ENCODE measurements around the gene CD109.

The CD109 gene

GRCh38 chr6:73768558-73768957 is 72.6 kb downstream of the CD109 start:
- no peak overlapping the region for H3K4me3 ChIP-seq (ENCODE audit: low read length)
- no peaks in the 10 kb centered on the region for H3K4me1 ChIP-seq (ENCODE audit: insufficient read depth, low read length)
- H3K36me3 ChIP-seq (ENCODE audit: insufficient read depth, low read depth, low read length) = no peaks in the 10 kb centered on the region
- H3K27ac ChIP-seq (ENCODE audit: low read length) = no peak overlapping the region
- no peaks in the 10 kb centered on the region for H3K27me3 ChIP-seq (ENCODE audit: insufficient read depth, low read length)
- no peak overlapping the region for H3K9ac ChIP-seq (ENCODE audit: low read depth, low read length)
- no peaks in the 10 kb centered on the region for H3K9me3 ChIP-seq (ENCODE audit: insufficient read depth, low read depth, low read length)

DNA sequence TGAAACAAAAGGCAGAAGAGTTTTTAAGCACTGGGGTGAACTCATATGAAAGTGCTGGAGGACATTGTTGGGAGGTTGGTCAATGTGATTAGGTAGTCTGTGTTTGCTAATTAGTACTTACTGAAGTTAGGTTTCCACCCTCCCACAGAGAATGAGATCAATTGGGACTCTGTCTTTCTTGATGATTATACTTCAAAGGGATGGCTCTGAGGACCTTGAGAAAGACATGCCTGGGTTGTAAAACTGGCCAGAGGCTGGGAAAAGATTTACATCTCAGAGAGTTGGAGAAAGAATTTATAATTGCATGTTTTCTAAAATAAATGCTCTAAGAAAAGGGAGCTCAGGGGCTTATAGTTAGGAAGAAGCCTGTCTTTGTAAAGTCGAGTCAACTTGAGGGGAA is 74.0 kb downstream of the CD109 start:
- no peak overlapping the region for H3K9ac ChIP-seq (ENCODE audit: low read depth, low read length)
- H3K9me3 ChIP-seq (ENCODE audit: insufficient read depth, low read depth, low read length) = no peaks in the 10 kb centered on the region
- H3K36me3 ChIP-seq (ENCODE audit: insufficient read depth, low read depth, low read length) = no peaks in the 10 kb centered on the region
- no peaks in the 10 kb centered on the region for H3K27me3 ChIP-seq (ENCODE audit: insufficient read depth, low read length)
- no peak overlapping the region for H3K27ac ChIP-seq (ENCODE audit: low read length)
- H3K4me1 ChIP-seq (ENCODE audit: insufficient read depth, low read length) = no peaks in the 10 kb centered on the region
- no peak overlapping the region for H3K4me3 ChIP-seq (ENCODE audit: low read length)

DNA sequence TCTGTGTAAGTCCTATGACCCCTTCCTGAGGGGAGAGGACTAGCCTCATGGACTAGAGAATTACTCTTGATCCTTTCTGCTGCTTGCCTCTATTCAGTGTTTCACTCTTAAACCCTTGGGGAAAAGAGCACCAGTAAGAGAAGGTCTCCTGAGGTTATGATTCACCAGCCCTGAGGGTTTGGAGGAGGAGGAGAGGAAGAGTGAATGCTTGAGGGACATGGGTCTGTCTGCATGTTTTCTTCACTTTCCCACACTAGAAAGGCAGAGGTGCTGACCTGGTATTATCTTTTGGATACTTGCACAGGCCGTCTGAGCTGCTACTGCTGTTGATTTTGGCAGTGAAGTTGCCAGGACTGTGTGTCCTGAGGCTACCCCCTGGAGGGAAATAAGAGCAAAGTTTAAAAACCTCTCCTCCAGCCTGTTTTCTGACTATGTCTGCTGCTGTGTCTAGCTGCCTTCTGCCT is 78.3 kb downstream of the CD109 start:
- H3K4me3 ChIP-seq (ENCODE audit: low read length) = no peak overlapping the region

GRCh38 chr6:73779943-73780342 is 83.9 kb downstream of the CD109 start:
- Histone ChIP-seq H3K4me1 (ENCODE audit: insufficient read depth, low read length) (no peaks in the 10 kb centered on the region), H3K9me3 (ENCODE audit: insufficient read depth, low read depth, low read length) (no peaks in the 10 kb centered on the region), H3K4me3 (ENCODE audit: low read length) (no peak overlapping the region), H3K27ac (ENCODE audit: low read length) (no peak overlapping the region), H3K9ac (ENCODE audit: low read depth, low read length) (no peak overlapping the region), H3K27me3 (ENCODE audit: insufficient read depth, low read length) (no peaks in the 10 kb centered on the region), H3K36me3 (ENCODE audit: insufficient read depth, low read depth, low read length) (no peaks in the 10 kb centered on the region)

More for the DNA sequence above, 78.3 kb downstream of the CD109 start:
- no peaks in the 10 kb centered on the region for H3K9me3 ChIP-seq (ENCODE audit: insufficient read depth, low read depth, low read length)
- no peak overlapping the region for H3K9ac ChIP-seq (ENCODE audit: low read depth, low read length)
- no peaks in the 10 kb centered on the region for H3K36me3 ChIP-seq (ENCODE audit: insufficient read depth, low read depth, low read length)
- H3K27me3 ChIP-seq (ENCODE audit: insufficient read depth, low read length) = no peaks in the 10 kb centered on the region
- H3K27ac ChIP-seq (ENCODE audit: low read length) = no peak overlapping the region
- no peaks in the 10 kb centered on the region for H3K4me1 ChIP-seq (ENCODE audit: insufficient read depth, low read length)

GRCh38 chr6:73782911-73783310 is 86.9 kb downstream of the CD109 start:
- Histone ChIP-seq H3K4me3 (ENCODE audit: low read length) (no peak overlapping the region), H3K9me3 (ENCODE audit: insufficient read depth, low read depth, low read length) (no peaks in the 10 kb centered on the region), H3K4me1 (ENCODE audit: insufficient read depth, low read length) (peaks cover 3% of the 10 kb centered on the region; the same call in 1 of the 2 replicates), H3K9ac (ENCODE audit: low read depth, low read length) (no peak overlapping the region), H3K27ac (ENCODE audit: low read length) (no peak overlapping the region), H3K36me3 (ENCODE audit: insufficient read depth, low read depth, low read length) (no peaks in the 10 kb centered on the region), H3K27me3 (ENCODE audit: insufficient read depth, low read length) (no peaks in the 10 kb centered on the region)

GRCh38 chr6:73784726-73785505 is 88.9 kb downstream of the CD109 start:
- no peak overlapping the region for H3K9ac ChIP-seq (ENCODE audit: low read depth, low read length)
- no peak overlapping the region for H3K27ac ChIP-seq (ENCODE audit: low read length)
- peaks cover 3% of the 10 kb centered on the region; the same call in 1 of the 2 replicates for H3K4me1 ChIP-seq (ENCODE audit: insufficient read depth, low read length)
- no peaks in the 10 kb centered on the region for H3K27me3 ChIP-seq (ENCODE audit: insufficient read depth, low read length)
- H3K4me3 ChIP-seq (ENCODE audit: low read length) = no peak overlapping the region
- no peaks in the 10 kb centered on the region for H3K36me3 ChIP-seq (ENCODE audit: insufficient read depth, low read depth, low read length)
- H3K9me3 ChIP-seq (ENCODE audit: insufficient read depth, low read depth, low read length) = no peaks in the 10 kb centered on the region

DNA sequence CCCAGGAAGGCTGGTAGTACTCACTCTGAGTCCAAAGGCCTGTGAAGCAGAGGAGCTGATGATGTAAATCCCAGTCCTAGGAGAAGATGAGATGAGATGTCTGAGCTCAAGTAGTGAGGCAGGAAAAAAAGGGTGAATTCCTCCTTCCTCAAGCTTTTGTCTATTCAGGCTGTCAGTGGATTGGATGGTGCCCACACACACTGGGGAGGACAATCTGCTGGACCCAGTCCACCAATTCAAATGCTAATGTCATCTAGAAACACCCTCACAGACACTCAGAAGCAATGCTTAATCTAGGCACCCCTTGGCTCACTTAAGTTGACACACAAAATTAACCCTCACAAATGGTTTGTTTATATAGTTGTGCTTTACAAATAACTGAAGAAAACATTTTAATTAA is 94.6 kb downstream of the CD109 start:
- H3K9me3 ChIP-seq (ENCODE audit: insufficient read depth, low read depth, low read length) = no peaks in the 10 kb centered on the region
- no peaks in the 10 kb centered on the region for H3K27me3 ChIP-seq (ENCODE audit: insufficient read depth, low read length)
- H3K36me3 ChIP-seq (ENCODE audit: insufficient read depth, low read depth, low read length) = no peaks in the 10 kb centered on the region
- no peak overlapping the region for H3K27ac ChIP-seq (ENCODE audit: low read length)
- peaks cover 7% of the 10 kb centered on the region; the same call in 1 of the 2 replicates for H3K4me1 ChIP-seq (ENCODE audit: insufficient read depth, low read length)
- no peak overlapping the region for H3K4me3 ChIP-seq (ENCODE audit: low read length)
- no peak overlapping the region; the same call in 1 of the 2 replicates for H3K9ac ChIP-seq (ENCODE audit: low read depth, low read length)

DNA sequence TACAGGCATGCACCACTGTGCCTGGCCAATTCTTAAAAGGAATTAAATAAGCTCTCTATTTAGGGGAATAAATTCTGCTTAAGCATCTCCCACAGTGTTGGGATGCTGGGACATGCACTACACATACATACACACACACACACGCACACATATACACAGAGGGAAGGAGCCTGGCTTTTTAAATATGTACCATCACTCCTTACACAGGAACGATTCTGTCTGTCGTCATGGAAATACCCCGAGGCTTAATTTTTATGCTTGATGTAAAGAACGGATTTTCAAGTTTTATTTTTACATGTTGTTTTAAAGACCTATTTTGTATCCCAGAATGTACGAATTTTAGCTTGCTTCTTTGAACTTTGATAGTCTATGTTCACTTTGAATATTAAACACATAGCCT is 95.3 kb downstream of the CD109 start:
- no peaks in the 10 kb centered on the region for H3K9me3 ChIP-seq (ENCODE audit: insufficient read depth, low read depth, low read length)
- H3K27me3 ChIP-seq (ENCODE audit: insufficient read depth, low read length) = no peaks in the 10 kb centered on the region
- H3K4me1 ChIP-seq (ENCODE audit: insufficient read depth, low read length) = peaks cover 6% of the 10 kb centered on the region; the same call in 1 of the 2 replicates
- no peaks in the 10 kb centered on the region for H3K36me3 ChIP-seq (ENCODE audit: insufficient read depth, low read depth, low read length)
- H3K4me3 ChIP-seq (ENCODE audit: low read length) = no peak overlapping the region
- no peak overlapping the region for H3K9ac ChIP-seq (ENCODE audit: low read depth, low read length)
- no peak overlapping the region for H3K27ac ChIP-seq (ENCODE audit: low read length)

DNA sequence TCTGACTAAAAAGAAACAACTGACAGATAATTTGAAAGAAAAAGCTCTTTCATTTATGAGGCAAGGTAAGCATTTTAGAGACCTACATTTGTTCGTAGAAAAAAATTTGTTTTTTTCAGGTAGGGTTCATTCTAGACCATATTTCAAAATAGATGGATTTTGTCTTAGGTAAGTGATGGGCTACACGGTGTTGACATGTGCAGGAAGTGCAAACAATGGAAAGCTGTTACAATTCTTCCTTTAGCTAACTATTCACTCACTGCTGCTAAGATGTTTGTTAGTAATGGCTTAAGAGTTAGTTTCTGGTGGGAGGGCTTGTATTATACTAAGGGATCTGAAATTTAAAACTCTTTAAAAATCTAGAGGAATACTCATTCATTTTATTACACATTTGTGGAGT is 96.7 kb downstream of the CD109 start:
- no peak overlapping the region for H3K27ac ChIP-seq (ENCODE audit: low read length)
- no peaks in the 10 kb centered on the region for H3K27me3 ChIP-seq (ENCODE audit: insufficient read depth, low read length)
- no peaks in the 10 kb centered on the region for H3K9me3 ChIP-seq (ENCODE audit: insufficient read depth, low read depth, low read length)
- H3K9ac ChIP-seq (ENCODE audit: low read depth, low read length) = no peak overlapping the region
- peaks cover 6% of the 10 kb centered on the region; the same call in 1 of the 2 replicates for H3K4me1 ChIP-seq (ENCODE audit: insufficient read depth, low read length)
- H3K36me3 ChIP-seq (ENCODE audit: insufficient read depth, low read depth, low read length) = no peaks in the 10 kb centered on the region
- H3K4me3 ChIP-seq (ENCODE audit: low read length) = no peak overlapping the region

DNA sequence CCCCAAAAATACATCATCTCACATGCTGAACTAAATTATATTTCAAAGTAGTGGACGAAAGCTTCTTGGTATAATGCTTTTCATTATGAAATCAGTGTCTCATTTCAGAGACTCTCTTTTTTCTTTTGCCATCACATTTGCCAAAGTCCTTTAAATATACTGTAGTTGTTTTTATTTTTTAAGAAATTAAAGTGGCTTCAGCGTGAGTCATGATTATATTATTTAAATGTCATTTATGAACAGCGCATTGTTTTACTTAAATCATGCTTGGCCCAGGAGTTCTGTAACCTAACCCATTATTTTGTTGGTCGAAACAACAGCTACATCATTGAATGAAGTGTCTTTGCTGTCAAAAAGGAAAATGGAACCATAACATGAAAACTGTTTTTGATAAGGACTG is 100.9 kb downstream of the CD109 start:
- H3K9me3 ChIP-seq (ENCODE audit: insufficient read depth, low read depth, low read length) = no peaks in the 10 kb centered on the region
- H3K27ac ChIP-seq (ENCODE audit: low read length) = no peak overlapping the region
- no peaks in the 10 kb centered on the region for H3K27me3 ChIP-seq (ENCODE audit: insufficient read depth, low read length)
- H3K9ac ChIP-seq (ENCODE audit: low read depth, low read length) = no peak overlapping the region
- no peaks in the 10 kb centered on the region for H3K36me3 ChIP-seq (ENCODE audit: insufficient read depth, low read depth, low read length)
- no peaks in the 10 kb centered on the region for H3K4me1 ChIP-seq (ENCODE audit: insufficient read depth, low read length)
- no peak overlapping the region for H3K4me3 ChIP-seq (ENCODE audit: low read length)

- H3K36me3 ChIP-seq (ENCODE audit: insufficient read depth, low read depth, low read length) = no peaks in the 10 kb centered on the region
- no peak overlapping the region for H3K4me3 ChIP-seq (ENCODE audit: low read length)
- H3K9me3 ChIP-seq (ENCODE audit: insufficient read depth, low read depth, low read length) = no peaks in the 10 kb centered on the region
- H3K27me3 ChIP-seq (ENCODE audit: insufficient read depth, low read length) = no peaks in the 10 kb centered on the region
- no peak overlapping the region for H3K27ac ChIP-seq (ENCODE audit: low read length)
- no peak overlapping the region for H3K9ac ChIP-seq (ENCODE audit: low read depth, low read length)
- no peaks in the 10 kb centered on the region for H3K4me1 ChIP-seq (ENCODE audit: insufficient read depth, low read length)
Observed at GRCh38 chr6:73797861-73798260, 101.9 kb downstream of the CD109 start.

DNA sequence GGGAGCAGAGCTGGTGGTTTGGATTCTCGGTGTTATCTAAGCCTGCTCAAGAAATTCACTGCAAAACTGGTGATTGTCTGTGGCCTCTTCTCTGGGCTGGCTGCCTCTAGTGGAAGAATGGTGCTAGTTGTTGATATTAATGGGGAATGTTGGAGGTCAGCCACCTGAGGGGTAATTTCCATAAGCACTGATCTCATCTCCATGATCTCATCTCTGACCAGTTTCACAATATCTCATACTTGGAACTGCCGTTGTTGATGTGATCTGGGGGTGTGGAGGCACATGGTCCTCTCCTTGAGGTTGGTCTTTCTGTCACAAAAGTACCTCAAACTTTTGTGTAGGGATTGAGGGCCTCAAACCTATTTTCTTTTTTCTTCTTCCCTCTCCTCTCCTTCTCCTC is 102.6 kb downstream of the CD109 start:
- no peak overlapping the region for H3K27ac ChIP-seq (ENCODE audit: low read length)
- no peak overlapping the region for H3K4me3 ChIP-seq (ENCODE audit: low read length)
- no peaks in the 10 kb centered on the region for H3K36me3 ChIP-seq (ENCODE audit: insufficient read depth, low read depth, low read length)
- no peak overlapping the region for H3K9ac ChIP-seq (ENCODE audit: low read depth, low read length)
- no peaks in the 10 kb centered on the region for H3K9me3 ChIP-seq (ENCODE audit: insufficient read depth, low read depth, low read length)
- no peaks in the 10 kb centered on the region for H3K4me1 ChIP-seq (ENCODE audit: insufficient read depth, low read length)
- H3K27me3 ChIP-seq (ENCODE audit: insufficient read depth, low read length) = no peaks in the 10 kb centered on the region

Measured in iPS-20b (cell line).